GM12875 (cell line): ENCODE data around the gene FLACC1.

Source experiments
- H3K4me3 ChIP-seq: one replicate; pipeline ENCODE4 v1.5.1; 2011; ENCODE audit warnings: low read depth, low read length, control low read depth
- TF ChIP-seq, protein P1 (sequence below): IDR thresholded peaks from 2 replicates; pipeline ENCODE4 v1.5.1; 2011; ENCODE audit warnings: low read depth, mild to moderate bottlenecking, control low read depth, inconsistent platforms, low read length, moderate library complexity, borderline replicate concordance; ENCODE audit not compliant: insufficient read depth

Gene FLACC1

DNA sequence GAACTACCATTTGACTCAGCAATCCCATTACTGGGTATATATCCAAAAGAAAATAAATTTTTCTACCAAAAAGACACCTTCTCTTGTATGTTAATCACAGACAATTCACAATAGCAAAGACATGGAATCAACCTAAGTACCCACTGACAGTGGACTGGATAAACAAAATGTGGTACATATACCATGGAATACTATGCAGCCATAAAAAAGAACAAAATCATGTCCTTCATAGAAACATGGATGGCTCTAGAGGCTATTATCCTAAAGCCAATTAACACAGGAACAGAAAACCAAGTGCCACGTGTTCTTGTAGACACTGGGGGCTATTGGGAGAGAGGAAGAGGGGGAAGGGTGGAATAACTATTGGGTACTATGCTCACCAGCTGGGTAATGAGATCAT lies 27.7 kb downstream of the FLACC1 start:
- TF ChIP-seq, protein P1, sequence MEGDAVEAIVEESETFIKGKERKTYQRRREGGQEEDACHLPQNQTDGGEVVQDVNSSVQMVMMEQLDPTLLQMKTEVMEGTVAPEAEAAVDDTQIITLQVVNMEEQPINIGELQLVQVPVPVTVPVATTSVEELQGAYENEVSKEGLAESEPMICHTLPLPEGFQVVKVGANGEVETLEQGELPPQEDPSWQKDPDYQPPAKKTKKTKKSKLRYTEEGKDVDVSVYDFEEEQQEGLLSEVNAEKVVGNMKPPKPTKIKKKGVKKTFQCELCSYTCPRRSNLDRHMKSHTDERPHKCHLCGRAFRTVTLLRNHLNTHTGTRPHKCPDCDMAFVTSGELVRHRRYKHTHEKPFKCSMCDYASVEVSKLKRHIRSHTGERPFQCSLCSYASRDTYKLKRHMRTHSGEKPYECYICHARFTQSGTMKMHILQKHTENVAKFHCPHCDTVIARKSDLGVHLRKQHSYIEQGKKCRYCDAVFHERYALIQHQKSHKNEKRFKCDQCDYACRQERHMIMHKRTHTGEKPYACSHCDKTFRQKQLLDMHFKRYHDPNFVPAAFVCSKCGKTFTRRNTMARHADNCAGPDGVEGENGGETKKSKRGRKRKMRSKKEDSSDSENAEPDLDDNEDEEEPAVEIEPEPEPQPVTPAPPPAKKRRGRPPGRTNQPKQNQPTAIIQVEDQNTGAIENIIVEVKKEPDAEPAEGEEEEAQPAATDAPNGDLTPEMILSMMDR = no peak
- H3K4me3 ChIP-seq = no peak overlapping the region

DNA sequence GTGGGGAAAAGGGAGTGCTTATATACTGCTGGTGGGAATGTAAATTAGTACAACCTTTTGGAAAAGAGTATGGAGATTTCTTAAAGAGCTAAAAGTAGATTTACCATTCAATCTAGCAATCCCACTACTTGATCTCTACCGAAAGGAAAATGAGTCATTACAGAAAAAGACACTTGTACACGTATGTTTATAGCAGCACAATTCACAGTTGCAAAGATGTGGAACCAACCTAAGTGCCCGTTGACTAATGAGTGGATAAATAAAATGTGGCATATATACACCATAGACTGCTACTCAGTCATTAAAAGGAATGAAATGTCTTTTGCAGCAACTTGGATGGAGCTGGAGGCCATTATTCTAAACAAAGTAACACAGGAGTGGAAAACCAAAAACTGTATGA lies 29.5 kb downstream of the FLACC1 start:
- TF ChIP-seq, protein P1 = no peak
- no peak overlapping the region for H3K4me3 ChIP-seq

DNA sequence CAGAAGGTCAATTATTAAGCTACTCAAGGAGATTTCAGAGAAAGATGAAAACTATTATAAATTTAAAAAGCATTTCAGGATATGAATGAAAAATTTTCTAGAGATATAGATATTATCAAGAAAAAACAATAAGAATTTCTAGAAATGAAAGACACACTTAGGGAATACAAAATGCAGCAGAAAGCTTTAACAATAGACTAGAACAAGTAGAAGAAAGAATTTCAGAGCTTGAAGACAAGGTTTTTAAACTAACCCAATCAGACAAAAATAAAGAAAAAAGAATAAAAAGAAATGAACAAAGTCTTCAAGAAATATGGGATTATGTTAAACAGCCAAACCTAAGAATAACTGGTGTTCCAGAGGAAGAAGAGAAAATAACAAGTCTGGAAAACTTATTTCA lies 34.4 kb downstream of the FLACC1 start:
- H3K4me3 ChIP-seq = no peak overlapping the region
- TF ChIP-seq, protein P1 = no peak

DNA sequence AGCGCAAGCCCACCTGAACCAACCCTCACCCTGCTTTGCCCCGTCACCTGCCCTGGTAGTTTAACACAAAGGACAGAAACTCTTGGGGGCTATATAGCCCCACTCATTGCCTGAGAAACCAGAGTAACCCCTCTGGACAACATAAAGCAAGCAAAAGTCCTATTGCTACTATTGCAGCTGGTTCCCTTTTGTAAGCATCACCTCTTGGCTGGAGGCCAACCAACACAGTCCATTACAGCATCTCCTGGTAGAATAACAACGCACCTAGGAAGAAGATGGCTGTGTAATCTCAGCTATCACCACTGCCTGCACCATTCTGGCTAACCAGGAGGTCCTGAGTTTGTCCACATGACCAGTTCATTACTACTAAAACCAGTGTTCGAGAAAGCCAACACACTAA lies 36.4 kb downstream of the FLACC1 start:
- no peak overlapping the region for H3K4me3 ChIP-seq
- TF ChIP-seq, protein P1 = no peak

DNA sequence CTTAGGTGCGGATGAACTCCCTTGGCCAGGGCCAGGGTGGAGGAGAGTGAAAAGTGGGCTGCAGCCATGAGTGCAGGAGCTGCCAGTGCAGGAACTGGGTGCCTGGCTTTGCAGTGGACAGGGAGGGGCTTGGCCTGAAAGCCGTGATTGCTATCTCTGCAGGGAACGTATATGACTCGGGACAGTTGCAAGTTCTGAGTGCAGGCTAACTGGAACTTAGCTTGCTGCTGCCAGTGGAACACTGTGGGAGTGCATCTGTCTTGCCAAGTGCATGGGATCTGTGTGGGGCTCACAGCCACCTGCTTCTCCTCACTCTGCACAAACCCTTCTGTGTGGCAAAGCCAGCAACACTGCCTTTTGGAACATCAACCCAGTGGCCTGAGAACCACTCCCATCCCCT lies 36.9 kb downstream of the FLACC1 start:
- no peak overlapping the region for H3K4me3 ChIP-seq
- TF ChIP-seq, protein P1 = no peak

DNA sequence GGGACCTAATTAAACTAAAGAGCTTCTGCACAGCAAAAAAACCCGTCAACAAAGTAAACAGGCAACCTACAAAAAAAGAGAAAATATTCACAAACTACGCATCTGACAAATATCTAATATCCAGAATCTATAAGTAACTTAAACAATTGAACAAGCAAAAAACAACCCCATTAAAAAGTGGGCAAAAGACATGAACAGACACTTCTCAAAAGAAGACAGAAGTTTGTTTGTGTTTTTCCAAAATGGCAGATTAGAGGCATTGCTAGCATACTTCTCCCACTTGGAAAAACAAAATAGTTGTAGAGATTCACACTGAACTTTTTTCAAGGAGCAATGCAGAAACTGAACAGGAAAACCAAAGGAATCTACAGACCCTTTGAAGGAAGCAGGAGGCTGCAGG lies 37.6 kb downstream of the FLACC1 start:
- TF ChIP-seq, protein P1 = no peak
- H3K4me3 ChIP-seq = no peak overlapping the region

DNA sequence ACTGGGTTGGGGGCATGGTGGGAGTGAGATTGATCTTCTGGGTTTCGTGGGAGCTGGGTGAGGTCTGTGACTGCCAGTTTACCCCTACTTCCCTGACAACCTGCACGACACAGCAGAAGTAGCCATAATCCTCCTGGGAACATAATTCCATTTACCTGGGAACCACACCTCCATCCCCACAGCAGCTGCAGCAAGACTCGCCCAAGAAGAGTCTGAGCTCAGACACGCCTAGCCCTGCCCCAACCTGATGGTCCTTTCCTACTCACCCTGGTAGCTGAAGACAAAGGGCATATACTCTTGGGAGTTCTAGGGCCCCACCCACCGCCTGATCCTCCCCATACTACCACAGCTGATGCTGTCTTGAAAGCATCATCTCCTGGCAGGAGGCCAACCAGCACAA lies 43.8 kb downstream of the FLACC1 start:
- H3K4me3 ChIP-seq = no peak overlapping the region
- TF ChIP-seq, protein P1 = no peak
